ENCODE data around the gene HDAC9.

DNA sequence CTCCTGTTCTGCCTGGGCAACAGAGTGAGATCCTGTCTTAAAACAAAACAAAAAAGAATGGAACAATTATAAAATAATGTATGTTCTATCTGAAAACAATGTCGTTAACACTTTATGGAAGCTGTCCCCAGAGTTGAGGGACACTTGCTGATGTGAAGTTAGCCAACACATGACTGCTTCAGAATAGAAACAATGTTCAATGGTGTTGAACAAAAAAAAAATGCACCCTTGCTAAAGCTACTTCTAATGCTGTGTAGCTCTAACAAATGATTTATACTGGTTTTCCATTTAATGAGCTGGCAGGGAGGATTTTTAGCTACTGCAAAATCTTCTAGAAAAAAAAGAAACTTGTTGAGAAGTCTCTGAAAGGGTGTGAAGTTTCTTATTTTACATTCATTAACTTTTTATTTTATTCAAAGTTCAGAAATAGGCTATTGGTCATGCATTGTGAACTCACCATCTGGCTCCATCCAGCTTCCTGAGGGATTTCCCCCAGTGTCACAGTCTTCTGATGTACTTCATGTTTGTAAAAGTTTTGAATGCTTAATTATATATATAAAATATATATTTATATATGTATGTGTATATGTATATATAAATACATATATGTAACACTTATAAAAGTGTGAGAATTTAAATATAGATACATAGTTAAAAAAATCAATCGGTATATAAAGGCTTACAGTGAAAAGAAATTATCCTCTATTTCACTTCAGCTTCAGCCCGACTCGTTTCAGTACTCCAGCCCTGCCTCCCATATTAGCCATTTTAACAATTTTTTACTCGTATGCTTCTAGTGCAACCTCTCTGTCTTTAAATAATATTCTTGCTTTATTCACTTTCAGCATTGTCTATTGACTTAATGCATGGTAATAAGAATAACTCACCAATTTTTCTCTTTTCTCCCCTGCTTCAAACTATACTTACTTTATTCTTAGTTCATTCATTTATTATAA, 35.0 kb downstream of the HDAC9 start:
- TF ChIP-seq, protein P1, sequence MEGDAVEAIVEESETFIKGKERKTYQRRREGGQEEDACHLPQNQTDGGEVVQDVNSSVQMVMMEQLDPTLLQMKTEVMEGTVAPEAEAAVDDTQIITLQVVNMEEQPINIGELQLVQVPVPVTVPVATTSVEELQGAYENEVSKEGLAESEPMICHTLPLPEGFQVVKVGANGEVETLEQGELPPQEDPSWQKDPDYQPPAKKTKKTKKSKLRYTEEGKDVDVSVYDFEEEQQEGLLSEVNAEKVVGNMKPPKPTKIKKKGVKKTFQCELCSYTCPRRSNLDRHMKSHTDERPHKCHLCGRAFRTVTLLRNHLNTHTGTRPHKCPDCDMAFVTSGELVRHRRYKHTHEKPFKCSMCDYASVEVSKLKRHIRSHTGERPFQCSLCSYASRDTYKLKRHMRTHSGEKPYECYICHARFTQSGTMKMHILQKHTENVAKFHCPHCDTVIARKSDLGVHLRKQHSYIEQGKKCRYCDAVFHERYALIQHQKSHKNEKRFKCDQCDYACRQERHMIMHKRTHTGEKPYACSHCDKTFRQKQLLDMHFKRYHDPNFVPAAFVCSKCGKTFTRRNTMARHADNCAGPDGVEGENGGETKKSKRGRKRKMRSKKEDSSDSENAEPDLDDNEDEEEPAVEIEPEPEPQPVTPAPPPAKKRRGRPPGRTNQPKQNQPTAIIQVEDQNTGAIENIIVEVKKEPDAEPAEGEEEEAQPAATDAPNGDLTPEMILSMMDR (IDR thresholded peaks at IDR 0.05): no peak
- TF ChIP-seq POLR2A (IDR thresholded peaks at IDR 0.05) (no peak), POLR2AphosphoS5 (IDR thresholded peaks at IDR 0.05; ENCODE audit: insufficient read depth in 1 of 2, low read depth in 1 of 2) (no peak)

Measured in vagina (tissue), 2 donors.